ENCODE results near the gene SERINC5.

SERINC5 gene

GRCh38 chr5:80255431-80255810 is 427 bp downstream of the SERINC5 start:
- in situ Hi-C loops (cut with HindIII; ENCODE audit: low sequenced_read_pairs), result no loop called here

GRCh38 chr5:80254767-80255430 is 949 bp downstream of the SERINC5 start:
- in situ Hi-C loops (cut with HindIII; ENCODE audit: low sequenced_read_pairs), result no loop called here

- in situ Hi-C loops (cut with HindIII; ENCODE audit: low sequenced_read_pairs), result no loop called here
Observed at GRCh38 chr5:80251636-80252035, 4.2 kb downstream of the SERINC5 start.

GRCh38 chr5:80250801-80251200 is 5.0 kb downstream of the SERINC5 start:
- in situ Hi-C loops (cut with HindIII; ENCODE audit: low sequenced_read_pairs), result no loop called here

- in situ Hi-C loops (cut with HindIII; ENCODE audit: low sequenced_read_pairs), result no loop called here
Observed at GRCh38 chr5:80249901-80250300, 5.9 kb downstream of the SERINC5 start.

- in situ Hi-C loops (cut with HindIII; ENCODE audit: low sequenced_read_pairs), result no loop called here
Observed at GRCh38 chr5:80248378-80248777, 7.5 kb downstream of the SERINC5 start.

GRCh38 chr5:80246995-80247729 is 8.7 kb downstream of the SERINC5 start:
- in situ Hi-C loops (cut with HindIII; ENCODE audit: low sequenced_read_pairs), result no loop called here

- in situ Hi-C loops (cut with HindIII; ENCODE audit: low sequenced_read_pairs), result no loop called here
Observed at GRCh38 chr5:80246001-80246758, 9.7 kb downstream of the SERINC5 start.

- in situ Hi-C loops (cut with HindIII; ENCODE audit: low sequenced_read_pairs), result no loop called here
Observed at GRCh38 chr5:80243567-80243966, 12.3 kb downstream of the SERINC5 start.

GRCh38 chr5:80242849-80243248 is 13.0 kb downstream of the SERINC5 start:
- in situ Hi-C loops (cut with HindIII; ENCODE audit: low sequenced_read_pairs), result no loop called here

- in situ Hi-C loops (cut with HindIII; ENCODE audit: low sequenced_read_pairs), result no loop called here
Observed at GRCh38 chr5:80240368-80240986, 15.4 kb downstream of the SERINC5 start.

GRCh38 chr5:80239680-80240367 is 16.0 kb downstream of the SERINC5 start:
- in situ Hi-C loops (cut with HindIII; ENCODE audit: low sequenced_read_pairs), result no loop called here

GRCh38 chr5:80238778-80239679 is 16.8 kb downstream of the SERINC5 start:
- in situ Hi-C loops (cut with HindIII; ENCODE audit: low sequenced_read_pairs), result no loop called here

GRCh38 chr5:80238097-80238496 is 17.8 kb downstream of the SERINC5 start:
- in situ Hi-C loops (cut with HindIII; ENCODE audit: low sequenced_read_pairs), result no loop called here

GRCh38 chr5:80237243-80237642 is 18.6 kb downstream of the SERINC5 start:
- in situ Hi-C loops (cut with HindIII; ENCODE audit: low sequenced_read_pairs), result no loop called here

GRCh38 chr5:80234116-80234948 is 21.5 kb downstream of the SERINC5 start:
- in situ Hi-C loops (cut with HindIII; ENCODE audit: low sequenced_read_pairs), result no loop called here

GRCh38 chr5:80231693-80232092 is 24.2 kb downstream of the SERINC5 start:
- in situ Hi-C loops (cut with HindIII; ENCODE audit: low sequenced_read_pairs), result no loop called here

GRCh38 chr5:80231243-80231642 is 24.6 kb downstream of the SERINC5 start:
- in situ Hi-C loops (cut with HindIII; ENCODE audit: low sequenced_read_pairs), result no loop called here
